ENCODE data around the gene MOSPD3. TPM values are rescaled to one million over a fixed set of nuclear protein-coding genes. Genes with fewer than 3 reads are reported as not detected.

The MOSPD3 gene
- total RNA-seq, 6 experiments from 2014 or later = 8.6 to 19.3 (median 13.9) TPM

- ATAC-seq = no peak
- Histone ChIP-seq H3K4me1 (peaks cover 0 to 5% (median 0%) of the 10 kb centered on the region in 4 donors), H3K4me3 (no peak overlapping the region), H3K36me3 (no peaks in the 10 kb centered on the region), H3K27me3 (no peaks in the 10 kb centered on the region), H3K9me3 (no peaks in the 10 kb centered on the region), H3K27ac (no peak overlapping the region)
- no peak for TF ChIP-seq POLR2A (IDR thresholded peaks at IDR 0.05)
- TF ChIP-seq, protein P1, sequence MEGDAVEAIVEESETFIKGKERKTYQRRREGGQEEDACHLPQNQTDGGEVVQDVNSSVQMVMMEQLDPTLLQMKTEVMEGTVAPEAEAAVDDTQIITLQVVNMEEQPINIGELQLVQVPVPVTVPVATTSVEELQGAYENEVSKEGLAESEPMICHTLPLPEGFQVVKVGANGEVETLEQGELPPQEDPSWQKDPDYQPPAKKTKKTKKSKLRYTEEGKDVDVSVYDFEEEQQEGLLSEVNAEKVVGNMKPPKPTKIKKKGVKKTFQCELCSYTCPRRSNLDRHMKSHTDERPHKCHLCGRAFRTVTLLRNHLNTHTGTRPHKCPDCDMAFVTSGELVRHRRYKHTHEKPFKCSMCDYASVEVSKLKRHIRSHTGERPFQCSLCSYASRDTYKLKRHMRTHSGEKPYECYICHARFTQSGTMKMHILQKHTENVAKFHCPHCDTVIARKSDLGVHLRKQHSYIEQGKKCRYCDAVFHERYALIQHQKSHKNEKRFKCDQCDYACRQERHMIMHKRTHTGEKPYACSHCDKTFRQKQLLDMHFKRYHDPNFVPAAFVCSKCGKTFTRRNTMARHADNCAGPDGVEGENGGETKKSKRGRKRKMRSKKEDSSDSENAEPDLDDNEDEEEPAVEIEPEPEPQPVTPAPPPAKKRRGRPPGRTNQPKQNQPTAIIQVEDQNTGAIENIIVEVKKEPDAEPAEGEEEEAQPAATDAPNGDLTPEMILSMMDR (IDR thresholded peaks at IDR 0.05) = no peak
- intact Hi-C loops (cut with DNase I) = no loop called here
- 36% methylated on average over 12 of the region's 20 CpGs for WGBS (ENCODE audit: insufficient coverage, low coverage, low lambda C conversion rate, missing lambda C conversion rate)
- no peak for DNase-seq
Observed at GRCh38 chr7:100590077-100590737, 22.1 kb upstream of the MOSPD3 start.

- no peak for ATAC-seq
- no peak overlapping the region for H3K4me3 ChIP-seq
- no peaks in the 10 kb centered on the region for H3K27me3 ChIP-seq
- no peaks in the 10 kb centered on the region for H3K9me3 ChIP-seq
- peaks cover 0 to 5% (median 0%) of the 10 kb centered on the region in 4 donors for H3K4me1 ChIP-seq
- no peaks in the 10 kb centered on the region for H3K36me3 ChIP-seq
- no peak overlapping the region for H3K27ac ChIP-seq
- DNase-seq = no peak
- no peak for TF ChIP-seq POLR2A (IDR thresholded peaks at IDR 0.05)
- TF ChIP-seq, protein P1 (IDR thresholded peaks at IDR 0.05) = no peak
- 93% methylated on average over 12 of the region's 17 CpGs for WGBS (ENCODE audit: insufficient coverage, low coverage, low lambda C conversion rate, missing lambda C conversion rate)
- intact Hi-C loops (cut with DNase I) = no loop called here
Observed at GRCh38 chr7:100591596-100591995, 20.7 kb upstream of the MOSPD3 start.

- Histone ChIP-seq H3K9me3 (no peaks in the 10 kb centered on the region), H3K36me3 (no peaks in the 10 kb centered on the region), H3K27me3 (no peaks in the 10 kb centered on the region), H3K4me3 (no peak overlapping the region), H3K27ac (no peak overlapping the region), H3K4me1 (no peaks in the 10 kb centered on the region)
- no peak for DNase-seq
- ATAC-seq = no peak
- intact Hi-C loops (cut with DNase I) = no loop called here
- TF ChIP-seq, protein P1 (IDR thresholded peaks at IDR 0.05) = no peak
- TF ChIP-seq POLR2A (IDR thresholded peaks at IDR 0.05) = no peak
- 100% methylated on average over 3 of the region's 7 CpGs for WGBS (ENCODE audit: insufficient coverage, low coverage, low lambda C conversion rate, missing lambda C conversion rate)
Observed at GRCh38 chr7:100595188-100595587, 17.2 kb upstream of the MOSPD3 start.

DNA sequence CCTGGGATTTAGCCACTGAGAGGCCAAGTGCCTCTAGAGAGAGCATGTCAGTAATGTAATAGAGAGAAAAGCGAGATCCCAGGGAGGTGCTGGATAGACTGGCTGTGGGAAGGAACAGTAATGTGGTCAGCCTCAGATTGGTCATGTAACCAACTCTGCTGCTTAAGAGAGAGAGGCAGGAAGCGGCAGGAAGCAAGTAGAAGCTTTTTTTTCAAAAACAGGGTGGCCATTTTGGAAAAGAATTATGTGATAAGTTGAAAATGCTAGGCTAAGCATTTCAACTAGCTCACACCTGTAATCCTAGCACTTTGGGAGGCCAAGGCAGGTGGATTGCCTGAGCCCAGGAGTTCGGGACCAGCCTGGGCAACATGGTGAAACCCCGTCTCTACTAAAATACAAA lies 13.9 kb upstream of the MOSPD3 start:
- Histone ChIP-seq H3K9me3 (no peaks in the 10 kb centered on the region), H3K4me3 (no peak overlapping the region), H3K27ac (no peak overlapping the region), H3K36me3 (no peaks in the 10 kb centered on the region), H3K4me1 (peaks cover 0 to 10% (median 3%) of the 10 kb centered on the region in 4 donors), H3K27me3 (no peaks in the 10 kb centered on the region)
- DNase-seq (no peak), ATAC-seq (no peak)
- 80% methylated on average over 4 of the region's 4 CpGs for WGBS (ENCODE audit: insufficient coverage, low coverage, low lambda C conversion rate, missing lambda C conversion rate)
- intact Hi-C loops (cut with DNase I) = no loop called here
- no peak for TF ChIP-seq POLR2A (IDR thresholded peaks at IDR 0.05)
- TF ChIP-seq, protein P1 (IDR thresholded peaks at IDR 0.05) = no peak
